ENCODE data around the gene NUMBL. TPM values are rescaled to one million over a fixed set of nuclear protein-coding genes. Genes with fewer than 3 reads are reported as not detected.
A peak's percentile ranks its signal among the peaks of the same experiment; 100 is the strongest.

NUMBL gene
- total RNA-seq, 4 donors from 2014 or later, result 20.5 to 38.2 (median 29.3) TPM

GRCh38 chr19:40723661-40724254, 33.3 kb upstream of the NUMBL start:
- no peak for DNase-seq (ENCODE audit: low spot score in 2 of 2)
- Histone ChIP-seq H3K36me3 (peaks cover 52% of the 10 kb centered on the region), H3K9me3 (no peaks in the 10 kb centered on the region), H3K27me3 (no peaks in the 10 kb centered on the region), H3K4me3 (no peak overlapping the region), H3K4me1 (peaks cover 40% of the 10 kb centered on the region), H3K27ac (no peak overlapping the region)
- 87% methylated on average over 5 of the region's 5 CpGs for WGBS
- TF ChIP-seq EP300 (IDR thresholded peaks at IDR 0.05) (no peak), POLR2A (IDR thresholded peaks at IDR 0.05) (no peak), POLR2AphosphoS5 (IDR thresholded peaks at IDR 0.05) (no peak)
- TF ChIP-seq, protein P1, sequence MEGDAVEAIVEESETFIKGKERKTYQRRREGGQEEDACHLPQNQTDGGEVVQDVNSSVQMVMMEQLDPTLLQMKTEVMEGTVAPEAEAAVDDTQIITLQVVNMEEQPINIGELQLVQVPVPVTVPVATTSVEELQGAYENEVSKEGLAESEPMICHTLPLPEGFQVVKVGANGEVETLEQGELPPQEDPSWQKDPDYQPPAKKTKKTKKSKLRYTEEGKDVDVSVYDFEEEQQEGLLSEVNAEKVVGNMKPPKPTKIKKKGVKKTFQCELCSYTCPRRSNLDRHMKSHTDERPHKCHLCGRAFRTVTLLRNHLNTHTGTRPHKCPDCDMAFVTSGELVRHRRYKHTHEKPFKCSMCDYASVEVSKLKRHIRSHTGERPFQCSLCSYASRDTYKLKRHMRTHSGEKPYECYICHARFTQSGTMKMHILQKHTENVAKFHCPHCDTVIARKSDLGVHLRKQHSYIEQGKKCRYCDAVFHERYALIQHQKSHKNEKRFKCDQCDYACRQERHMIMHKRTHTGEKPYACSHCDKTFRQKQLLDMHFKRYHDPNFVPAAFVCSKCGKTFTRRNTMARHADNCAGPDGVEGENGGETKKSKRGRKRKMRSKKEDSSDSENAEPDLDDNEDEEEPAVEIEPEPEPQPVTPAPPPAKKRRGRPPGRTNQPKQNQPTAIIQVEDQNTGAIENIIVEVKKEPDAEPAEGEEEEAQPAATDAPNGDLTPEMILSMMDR (IDR thresholded peaks at IDR 0.05), result no peak

GRCh38 chr19:40721936-40722661, 31.6 kb upstream of the NUMBL start:
- 52% methylated on average over 9 of the region's 9 CpGs for WGBS
- TF ChIP-seq POLR2AphosphoS5 (IDR thresholded peaks at IDR 0.05) (no peak), EP300 (IDR thresholded peaks at IDR 0.05) (no peak), POLR2A (IDR thresholded peaks at IDR 0.05) (no peak)
- TF ChIP-seq, protein P1 (IDR thresholded peaks at IDR 0.05), result no peak
- no peaks in the 10 kb centered on the region for H3K27me3 ChIP-seq
- H3K4me3 ChIP-seq, result peak overlapping the region; percentile 90
- H3K27ac ChIP-seq, result peak overlapping the region; percentile 97
- H3K9me3 ChIP-seq, result no peaks in the 10 kb centered on the region
- DNase-seq (ENCODE audit: low spot score in 2 of 2), result no peak
- H3K4me1 ChIP-seq, result peaks cover 40% of the 10 kb centered on the region
- H3K36me3 ChIP-seq, result peaks cover 36% of the 10 kb centered on the region

DNA sequence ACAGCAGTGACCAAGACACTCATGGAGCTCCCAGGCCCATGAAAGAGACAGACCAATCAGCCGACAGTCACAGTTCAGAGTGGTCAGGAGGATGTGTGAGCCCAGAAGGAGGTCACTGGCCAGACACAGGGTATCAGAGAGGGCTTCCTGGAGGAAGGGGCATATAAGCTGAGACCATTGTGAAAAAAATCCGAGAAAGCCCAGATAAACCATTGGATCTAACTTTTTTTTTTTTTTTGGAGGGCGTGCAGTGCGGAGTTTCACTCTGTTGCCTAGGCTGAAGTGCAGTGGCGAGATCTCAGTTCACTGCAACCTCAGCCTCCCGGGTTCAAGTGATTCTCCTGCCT, 30.7 kb upstream of the NUMBL start:
- Histone ChIP-seq H3K4me1 (peaks cover 44% of the 10 kb centered on the region), H3K9me3 (no peaks in the 10 kb centered on the region), H3K36me3 (peaks cover 26% of the 10 kb centered on the region), H3K27me3 (no peaks in the 10 kb centered on the region), H3K27ac (peak overlapping the region; percentile 97), H3K4me3 (peak overlapping the region; percentile 90)
- DNase-seq (ENCODE audit: low spot score in 2 of 2), result no peak
- 83% methylated on average over 6 of the region's 6 CpGs for WGBS
- TF ChIP-seq EP300 (IDR thresholded peaks at IDR 0.05) (no peak), POLR2A (IDR thresholded peaks at IDR 0.05) (no peak), POLR2AphosphoS5 (IDR thresholded peaks at IDR 0.05) (no peak)
- TF ChIP-seq, protein P1 (IDR thresholded peaks at IDR 0.05), result no peak

DNA sequence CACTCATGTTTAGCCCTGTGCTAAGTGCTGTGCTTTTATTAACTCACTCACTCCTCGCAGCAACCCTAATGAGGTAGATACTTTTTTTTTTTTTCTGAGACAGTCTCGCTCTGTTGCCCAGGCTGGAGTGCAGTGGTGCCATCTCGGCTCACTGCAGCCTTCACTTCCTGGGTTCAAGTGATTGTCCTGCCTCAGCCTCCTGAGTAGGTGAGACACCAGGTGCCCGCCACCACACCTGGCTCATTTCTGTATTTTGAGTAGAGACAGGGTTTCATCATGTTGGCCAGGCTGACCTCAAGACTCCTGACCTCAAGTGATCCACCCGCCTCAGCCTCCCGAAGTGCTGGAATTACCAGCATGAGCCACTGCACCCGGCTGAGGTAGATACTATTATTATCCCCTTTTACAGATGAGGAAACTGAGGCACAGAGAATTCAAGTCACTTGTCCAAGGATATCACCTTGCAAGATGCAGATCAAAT, 29.0 kb upstream of the NUMBL start:
- Histone ChIP-seq H3K9me3 (no peaks in the 10 kb centered on the region), H3K27ac (peak overlapping the region; percentile 97), H3K4me1 (peaks cover 51% of the 10 kb centered on the region), H3K27me3 (no peaks in the 10 kb centered on the region), H3K4me3 (peak overlapping the region; percentile 90), H3K36me3 (peaks cover 11% of the 10 kb centered on the region)
- no peak for TF ChIP-seq EP300 (IDR thresholded peaks at IDR 0.05)
- TF ChIP-seq POLR2AphosphoS5 (IDR thresholded peaks at IDR 0.05), result peak in 1 of 3 donors; percentile 40
- no peak for DNase-seq (ENCODE audit: low spot score in 2 of 2)
- 31% methylated on average over 7 of the region's 7 CpGs for WGBS

DNA sequence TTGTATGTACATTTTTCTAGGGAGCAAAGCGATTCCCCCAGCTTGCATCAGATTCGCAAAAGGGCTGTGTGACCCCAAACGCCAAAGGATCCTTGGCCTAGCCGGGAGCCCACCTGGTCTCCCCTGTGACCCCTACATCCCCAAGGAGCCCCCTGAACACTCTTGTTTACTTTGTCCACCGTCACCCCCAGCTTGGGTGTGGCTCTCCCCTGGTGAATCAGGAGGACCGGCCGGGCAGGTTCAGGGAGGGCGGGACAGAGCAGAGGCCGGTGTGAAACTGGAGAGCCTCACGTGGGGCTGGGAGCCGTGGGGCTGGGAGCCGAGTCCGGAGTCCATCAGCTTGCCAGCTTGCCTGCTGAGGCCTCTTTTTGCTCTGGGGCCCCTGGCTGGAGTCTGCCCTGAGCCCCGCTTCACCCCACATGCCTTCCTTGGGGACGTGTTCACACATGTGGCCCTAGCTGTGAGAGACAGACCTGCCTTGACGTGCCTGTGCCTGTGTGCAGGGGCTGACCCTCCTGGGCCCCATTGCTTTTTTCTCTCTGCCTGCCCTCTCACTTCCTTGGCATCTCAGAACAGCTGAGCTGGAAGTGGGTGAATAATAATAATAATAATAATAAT, 28.4 kb upstream of the NUMBL start:
- TF ChIP-seq, protein P1 (IDR thresholded peaks at IDR 0.05), result no peak
- TF ChIP-seq POLR2AphosphoS5 (IDR thresholded peaks at IDR 0.05) (no peak), POLR2A (IDR thresholded peaks at IDR 0.05) (peak in 1 of 2 donors; percentile 11)
- peaks cover 56% of the 10 kb centered on the region for H3K4me1 ChIP-seq
- 2% methylated on average over 7 of the region's 16 CpGs for WGBS

More for the DNA sequence above, 28.4 kb upstream of the NUMBL start:
- H3K9me3 ChIP-seq, result no peaks in the 10 kb centered on the region
- H3K36me3 ChIP-seq, result peaks cover 5% of the 10 kb centered on the region
- peak; percentile 87 to 89 for DNase-seq (ENCODE audit: low spot score in 2 of 2)
- peak overlapping the region; percentile 97 for H3K27ac ChIP-seq
- H3K4me3 ChIP-seq, result peak overlapping the region; percentile 90
- H3K27me3 ChIP-seq, result no peaks in the 10 kb centered on the region

Data from suprapubic skin (tissue), 4 donors.